Measurements from ENCODE around the gene FAM193B. TPM values are rescaled to one million over a fixed set of nuclear protein-coding genes. Genes with fewer than 3 reads are reported as not detected.

The FAM193B gene
- total and polyA plus RNA-seq, 9 of the 15 experiments (the other 6 are each of a cell fraction or from before 2014, with no cell fraction given): 4.4 to 76.4 (median 37.3) TPM

DNA sequence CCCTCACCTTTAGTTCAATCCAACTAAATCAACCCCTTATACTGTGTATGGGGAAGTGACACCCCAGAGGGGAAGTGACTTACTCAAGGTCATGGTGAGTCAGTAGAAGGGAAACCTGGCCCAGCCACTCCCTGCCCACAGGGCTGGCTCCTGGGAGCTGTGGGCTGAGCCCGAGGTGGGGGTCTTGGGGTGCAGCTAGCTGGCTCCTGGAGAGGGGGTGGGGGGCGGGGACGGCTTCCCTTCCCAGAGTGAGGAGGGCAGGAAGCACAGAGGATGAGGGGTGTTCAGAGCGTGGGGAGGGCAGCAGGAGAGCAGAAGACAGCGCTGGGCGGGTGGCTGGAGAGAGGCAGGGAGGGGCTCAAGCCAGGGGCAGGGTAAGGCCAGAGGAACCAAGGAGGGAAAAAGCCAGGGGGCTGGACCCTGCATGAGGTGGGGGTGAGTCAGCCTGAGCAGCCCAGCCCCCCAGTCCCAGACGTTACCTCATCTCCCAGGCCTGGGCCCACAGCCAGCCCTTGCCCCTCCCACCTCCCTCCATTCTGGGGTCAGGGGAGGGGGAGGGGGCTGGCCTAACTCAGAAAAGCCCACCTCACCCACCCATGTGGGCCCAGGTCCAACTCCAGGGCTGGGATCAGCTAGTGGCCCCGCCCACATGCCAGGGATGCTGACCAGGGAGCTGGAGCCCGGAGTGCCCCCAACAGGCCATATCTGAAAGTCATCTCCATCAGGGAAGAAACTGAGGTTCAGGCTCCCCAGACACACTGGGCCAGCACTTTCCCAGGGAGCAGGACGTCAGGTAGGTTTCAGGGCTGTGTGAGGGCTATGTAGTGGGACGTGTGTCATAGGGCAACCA lies 59.8 kb downstream of the FAM193B start (continued):
- TF ChIP-seq SMAD4 (CRISPR knock-in tag; conservative IDR thresholded peaks at IDR 0.05) (peak; percentile 91), MCM3 (IDR thresholded peaks at IDR 0.05) (no peak), HNRNPK (IDR thresholded peaks at IDR 0.05; ENCODE audit: low read depth, low read length, poor library complexity, severe bottlenecking) (no peak)
- TF ChIP-seq, protein P1, sequence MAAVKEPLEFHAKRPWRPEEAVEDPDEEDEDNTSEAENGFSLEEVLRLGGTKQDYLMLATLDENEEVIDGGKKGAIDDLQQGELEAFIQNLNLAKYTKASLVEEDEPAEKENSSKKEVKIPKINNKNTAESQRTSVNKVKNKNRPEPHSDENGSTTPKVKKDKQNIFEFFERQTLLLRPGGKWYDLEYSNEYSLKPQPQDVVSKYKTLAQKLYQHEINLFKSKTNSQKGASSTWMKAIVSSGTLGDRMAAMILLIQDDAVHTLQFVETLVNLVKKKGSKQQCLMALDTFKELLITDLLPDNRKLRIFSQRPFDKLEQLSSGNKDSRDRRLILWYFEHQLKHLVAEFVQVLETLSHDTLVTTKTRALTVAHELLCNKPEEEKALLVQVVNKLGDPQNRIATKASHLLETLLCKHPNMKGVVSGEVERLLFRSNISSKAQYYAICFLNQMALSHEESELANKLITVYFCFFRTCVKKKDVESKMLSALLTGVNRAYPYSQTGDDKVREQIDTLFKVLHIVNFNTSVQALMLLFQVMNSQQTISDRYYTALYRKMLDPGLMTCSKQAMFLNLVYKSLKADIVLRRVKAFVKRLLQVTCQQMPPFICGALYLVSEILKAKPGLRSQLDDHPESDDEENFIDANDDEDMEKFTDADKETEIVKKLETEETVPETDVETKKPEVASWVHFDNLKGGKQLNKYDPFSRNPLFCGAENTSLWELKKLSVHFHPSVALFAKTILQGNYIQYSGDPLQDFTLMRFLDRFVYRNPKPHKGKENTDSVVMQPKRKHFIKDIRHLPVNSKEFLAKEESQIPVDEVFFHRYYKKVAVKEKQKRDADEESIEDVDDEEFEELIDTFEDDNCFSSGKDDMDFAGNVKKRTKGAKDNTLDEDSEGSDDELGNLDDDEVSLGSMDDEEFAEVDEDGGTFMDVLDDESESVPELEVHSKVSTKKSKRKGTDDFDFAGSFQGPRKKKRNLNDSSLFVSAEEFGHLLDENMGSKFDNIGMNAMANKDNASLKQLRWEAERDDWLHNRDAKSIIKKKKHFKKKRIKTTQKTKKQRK (IDR thresholded peaks at IDR 0.05; ENCODE audit: borderline replicate concordance, low read depth, low read length): no peak
- TF ChIP-seq, protein P2, sequence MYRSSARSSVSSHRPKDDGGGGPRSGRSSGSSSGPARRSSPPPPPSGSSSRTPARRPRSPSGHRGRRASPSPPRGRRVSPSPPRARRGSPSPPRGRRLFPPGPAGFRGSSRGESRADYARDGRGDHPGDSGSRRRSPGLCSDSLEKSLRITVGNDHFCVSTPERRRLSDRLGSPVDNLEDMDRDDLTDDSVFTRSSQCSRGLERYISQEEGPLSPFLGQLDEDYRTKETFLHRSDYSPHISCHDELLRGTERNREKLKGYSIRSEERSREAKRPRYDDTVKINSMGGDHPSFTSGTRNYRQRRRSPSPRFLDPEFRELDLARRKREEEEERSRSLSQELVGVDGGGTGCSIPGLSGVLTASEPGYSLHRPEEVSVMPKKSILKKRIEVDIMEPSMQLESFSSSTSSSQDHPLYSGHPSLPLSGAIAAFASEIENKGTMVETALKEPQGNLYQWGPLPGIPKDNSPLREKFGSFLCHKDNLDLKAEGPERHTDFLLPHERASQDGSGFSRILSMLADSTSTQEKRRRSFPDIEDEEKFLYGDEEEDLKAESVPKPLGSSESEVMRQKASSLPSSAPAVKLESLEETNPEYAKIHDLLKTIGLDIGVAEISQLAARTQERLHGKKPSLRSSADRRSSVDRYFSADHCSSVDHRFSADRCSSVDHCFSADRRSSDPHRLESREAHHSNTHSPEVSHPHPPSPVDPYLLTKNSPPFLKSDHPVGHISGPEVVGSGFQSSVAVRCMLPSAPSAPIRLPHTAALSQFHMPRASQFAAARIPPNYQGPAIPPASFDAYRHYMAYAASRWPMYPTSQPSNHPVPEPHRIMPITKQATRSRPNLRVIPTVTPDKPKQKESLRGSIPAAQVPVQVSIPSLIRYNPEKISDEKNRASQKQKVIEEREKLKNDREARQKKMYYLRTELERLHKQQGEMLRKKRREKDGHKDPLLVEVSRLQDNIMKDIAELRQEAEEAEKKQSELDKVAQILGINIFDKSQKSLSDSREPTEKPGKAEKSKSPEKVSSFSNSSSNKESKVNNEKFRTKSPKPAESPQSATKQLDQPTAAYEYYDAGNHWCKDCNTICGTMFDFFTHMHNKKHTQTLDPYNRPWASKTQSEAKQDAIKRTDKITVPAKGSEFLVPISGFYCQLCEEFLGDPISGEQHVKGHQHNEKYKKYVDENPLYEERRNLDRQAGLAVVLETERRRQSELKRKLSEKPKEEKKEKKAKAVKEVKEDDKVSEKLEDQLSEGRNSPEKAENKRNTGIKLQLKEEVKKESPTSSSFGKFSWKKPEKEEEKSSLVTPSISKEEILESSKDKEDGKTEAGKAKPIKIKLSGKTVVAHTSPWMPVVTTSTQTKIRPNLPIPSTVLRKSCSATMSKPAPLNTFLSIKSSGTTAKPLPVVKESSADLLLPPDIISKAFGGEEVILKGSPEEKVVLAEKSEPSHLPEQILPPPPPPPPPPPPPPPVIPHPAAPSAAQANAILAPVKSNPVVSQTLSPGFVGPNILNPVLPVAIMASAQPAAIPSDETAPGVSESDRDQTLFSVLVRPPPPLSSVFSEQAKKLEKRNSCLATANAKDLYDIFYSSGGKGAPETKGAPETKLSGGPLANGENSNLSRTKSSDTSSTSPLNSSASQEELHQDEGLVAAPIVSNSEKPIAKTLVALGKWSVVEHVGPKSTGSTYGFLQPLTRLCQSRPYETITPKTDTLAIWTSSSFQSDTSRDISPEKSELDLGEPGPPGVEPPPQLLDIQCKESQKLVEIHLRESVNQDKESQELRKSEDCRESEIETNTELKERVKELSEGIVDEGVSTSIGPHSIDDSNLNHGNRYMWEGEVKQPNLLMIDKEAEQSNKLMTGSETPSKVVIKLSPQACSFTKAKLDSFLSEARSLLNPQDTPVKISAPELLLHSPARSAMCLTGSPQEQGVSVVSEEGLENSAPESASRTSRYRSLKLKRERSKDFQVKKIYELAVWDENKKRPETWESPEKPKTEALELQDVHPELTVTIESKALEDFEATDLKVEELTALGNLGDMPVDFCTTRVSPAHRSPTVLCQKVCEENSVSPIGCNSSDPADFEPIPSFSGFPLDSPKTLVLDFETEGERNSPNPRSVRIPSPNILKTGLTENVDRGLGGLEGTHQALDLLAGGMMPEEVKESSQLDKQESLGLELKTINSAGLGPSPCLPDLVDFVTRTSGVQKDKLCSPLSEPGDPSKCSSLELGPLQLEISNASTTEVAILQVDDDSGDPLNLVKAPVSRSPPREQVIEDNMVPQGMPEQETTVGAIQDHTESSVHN (IDR thresholded peaks at IDR 0.05; ENCODE audit: borderline replicate concordance in 1 of 2, low read depth in 1 of 2): no peak

All from K562 (cell line).